ENCODE data around the gene BCOR.

BCOR gene

DNA sequence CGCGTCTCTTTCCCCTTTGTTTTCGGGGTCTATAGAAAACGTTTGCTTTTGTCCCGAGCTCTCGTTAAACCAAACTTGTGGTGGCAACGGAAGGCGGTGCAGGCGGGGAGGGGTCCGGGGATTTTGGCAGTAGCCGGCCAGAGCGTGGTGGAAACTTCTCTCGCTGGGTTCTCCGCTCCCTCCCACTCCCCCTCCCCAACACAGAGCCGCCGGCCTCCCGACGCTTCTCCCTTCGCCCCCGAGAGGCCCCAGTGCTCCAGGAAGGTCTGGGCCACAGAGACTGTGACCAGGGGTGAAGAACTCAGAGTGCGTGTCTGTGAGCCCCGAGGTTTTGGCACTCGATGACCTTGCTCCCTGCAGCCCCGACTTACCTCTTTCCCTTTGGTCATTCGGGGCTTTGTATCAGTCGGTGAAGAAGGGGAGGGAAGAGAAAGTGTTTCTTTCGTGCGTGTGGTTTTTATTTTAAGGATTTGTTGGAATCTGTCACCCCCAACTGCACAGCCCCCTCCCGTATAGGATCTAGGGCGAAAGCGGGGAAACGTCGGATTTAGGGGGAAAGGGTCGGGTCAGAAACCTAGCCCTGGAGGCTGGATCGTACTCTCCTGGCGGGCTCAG is 9.0 kb upstream of the BCOR start:
- peak overlapping the region; percentile 42 for H3K9ac ChIP-seq (ENCODE audit: low read depth, low read length)
- H3K36me3 ChIP-seq (ENCODE audit: insufficient read depth, low read length) = no peaks in the 10 kb centered on the region
- no peaks in the 10 kb centered on the region for H3K9me3 ChIP-seq (ENCODE audit: control insufficient read depth, insufficient read depth, low read length)
- 0 out of 2 replicates have a peak, but pooled peaks cover 2% of the 10 kb centered on the region for H3K4me1 ChIP-seq (ENCODE audit: insufficient read depth, low read length)

DNA sequence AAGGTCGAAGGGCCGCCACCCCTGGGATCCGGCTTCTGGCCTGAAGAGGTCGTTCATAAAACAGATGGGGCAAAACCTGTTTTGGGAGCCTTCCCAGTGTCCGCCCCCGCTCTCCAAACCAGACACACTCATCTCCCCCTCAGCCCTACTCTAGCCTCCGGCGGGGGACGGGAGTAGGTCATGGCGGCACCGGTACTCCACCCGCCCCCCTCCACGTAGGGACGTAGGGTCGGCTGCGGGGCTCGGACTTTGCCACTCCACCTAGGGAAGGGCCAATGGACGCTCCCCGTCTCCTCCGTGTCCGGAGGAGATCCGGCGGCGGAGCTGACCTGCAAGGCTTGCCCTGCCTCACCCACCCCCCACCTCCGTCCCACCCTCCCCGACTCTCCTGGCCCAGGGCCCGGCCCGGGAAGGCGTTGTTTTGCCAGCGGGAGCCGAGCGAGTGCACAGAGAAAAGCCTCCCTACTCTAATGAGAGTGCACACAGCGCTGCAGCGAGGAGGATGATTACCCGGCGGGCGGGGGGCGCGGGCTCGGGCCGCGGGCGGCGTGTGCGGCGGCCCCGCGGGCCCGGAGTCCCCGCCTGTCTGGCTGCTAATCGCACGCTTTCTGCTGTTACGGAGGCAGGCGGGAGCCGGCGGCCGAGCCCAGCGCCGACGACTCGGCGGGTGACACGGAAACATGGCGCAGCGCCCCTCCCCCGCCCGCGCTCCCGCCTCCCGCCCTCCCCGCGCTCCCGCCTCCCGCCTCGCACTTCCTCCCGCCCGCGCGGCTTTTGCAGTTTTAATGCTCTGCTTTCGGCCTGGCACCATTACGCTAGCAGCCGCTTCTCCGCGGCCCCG is 8.3 kb upstream of the BCOR start:
- H3K36me3 ChIP-seq (ENCODE audit: insufficient read depth, low read length) = no peaks in the 10 kb centered on the region
- peak overlapping the region; percentile 52; the same call in 1 of the 2 replicates for H3K9ac ChIP-seq (ENCODE audit: low read depth, low read length)
- no peaks in the 10 kb centered on the region for H3K9me3 ChIP-seq (ENCODE audit: control insufficient read depth, insufficient read depth, low read length)
- H3K4me1 ChIP-seq (ENCODE audit: insufficient read depth, low read length) = peaks cover 7% of the 10 kb centered on the region; the same call in 1 of the 2 replicates

DNA sequence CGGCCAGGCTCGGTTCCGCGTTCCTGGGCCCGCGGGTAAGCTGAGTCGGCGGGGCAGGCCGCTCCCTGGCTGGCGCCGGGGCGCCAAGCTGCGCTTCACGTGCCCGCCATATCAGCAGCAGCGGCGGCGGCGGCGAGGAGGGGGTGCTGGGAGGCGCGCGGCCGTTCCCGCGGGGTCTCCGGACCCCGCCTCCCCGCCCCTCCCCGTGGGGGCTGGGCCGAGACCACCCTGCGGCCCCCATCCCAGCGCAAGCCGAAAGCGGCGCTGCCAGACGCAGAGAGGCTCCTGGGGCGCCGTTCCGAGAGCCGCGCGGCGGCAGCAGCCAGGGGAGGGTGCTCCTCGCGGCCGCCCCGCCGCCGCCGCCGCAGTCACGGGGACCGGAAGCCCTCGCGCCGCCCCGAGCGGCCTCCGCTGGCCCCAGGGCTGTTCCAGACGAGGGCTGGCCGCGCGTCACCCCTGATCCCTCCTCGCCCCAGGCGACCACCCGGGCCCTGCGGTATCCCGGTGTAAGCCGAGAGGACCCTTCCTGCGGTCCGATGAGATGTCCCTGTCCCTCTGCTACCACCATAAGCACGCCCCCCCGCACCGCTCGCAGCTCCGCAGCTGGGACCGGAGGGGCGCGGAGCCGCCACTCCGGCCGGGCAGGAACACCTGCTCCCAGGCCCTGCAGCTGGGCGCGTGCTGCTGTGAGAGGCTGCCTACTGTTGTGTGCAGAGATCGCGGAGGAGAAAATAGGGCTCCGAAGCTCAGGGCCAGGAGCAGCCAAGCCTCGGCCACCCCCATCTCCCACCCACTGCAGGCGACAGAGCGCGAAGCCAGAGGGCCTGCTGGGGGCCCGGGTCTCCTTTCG is 7.5 kb upstream of the BCOR start:
- H3K36me3 ChIP-seq (ENCODE audit: insufficient read depth, low read length) = no peaks in the 10 kb centered on the region
- H3K4me1 ChIP-seq (ENCODE audit: insufficient read depth, low read length) = peaks cover 7% of the 10 kb centered on the region; the same call in 1 of the 2 replicates
- peak overlapping the region; percentile 52; the same call in 1 of the 2 replicates for H3K9ac ChIP-seq (ENCODE audit: low read depth, low read length)
- no peaks in the 10 kb centered on the region for H3K9me3 ChIP-seq (ENCODE audit: control insufficient read depth, insufficient read depth, low read length)

DNA sequence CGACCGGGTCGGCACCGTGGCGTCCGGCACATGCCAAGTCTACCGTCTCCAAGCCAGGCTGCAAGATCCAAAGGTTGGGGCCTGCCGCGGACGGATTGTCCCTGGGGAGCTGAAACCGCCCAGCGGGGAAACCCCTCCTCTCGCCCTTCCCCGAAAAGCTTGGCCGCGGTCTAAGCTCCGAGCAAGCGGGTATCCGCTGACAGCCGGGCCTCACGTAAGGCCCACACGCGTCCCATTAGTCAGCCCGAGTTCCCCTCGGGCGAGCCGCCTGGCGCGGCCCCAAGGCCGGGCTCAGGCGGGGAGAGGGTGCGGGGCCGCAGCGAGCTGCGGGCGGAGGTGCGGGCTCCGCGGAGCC is 6.8 kb upstream of the BCOR start:
- peaks cover 7% of the 10 kb centered on the region; the same call in 1 of the 2 replicates for H3K4me1 ChIP-seq (ENCODE audit: insufficient read depth, low read length)
- H3K36me3 ChIP-seq (ENCODE audit: insufficient read depth, low read length) = no peaks in the 10 kb centered on the region
- peak overlapping the region; percentile 52; the same call in 1 of the 2 replicates for H3K9ac ChIP-seq (ENCODE audit: low read depth, low read length)
- no peaks in the 10 kb centered on the region for H3K9me3 ChIP-seq (ENCODE audit: control insufficient read depth, insufficient read depth, low read length)

DNA sequence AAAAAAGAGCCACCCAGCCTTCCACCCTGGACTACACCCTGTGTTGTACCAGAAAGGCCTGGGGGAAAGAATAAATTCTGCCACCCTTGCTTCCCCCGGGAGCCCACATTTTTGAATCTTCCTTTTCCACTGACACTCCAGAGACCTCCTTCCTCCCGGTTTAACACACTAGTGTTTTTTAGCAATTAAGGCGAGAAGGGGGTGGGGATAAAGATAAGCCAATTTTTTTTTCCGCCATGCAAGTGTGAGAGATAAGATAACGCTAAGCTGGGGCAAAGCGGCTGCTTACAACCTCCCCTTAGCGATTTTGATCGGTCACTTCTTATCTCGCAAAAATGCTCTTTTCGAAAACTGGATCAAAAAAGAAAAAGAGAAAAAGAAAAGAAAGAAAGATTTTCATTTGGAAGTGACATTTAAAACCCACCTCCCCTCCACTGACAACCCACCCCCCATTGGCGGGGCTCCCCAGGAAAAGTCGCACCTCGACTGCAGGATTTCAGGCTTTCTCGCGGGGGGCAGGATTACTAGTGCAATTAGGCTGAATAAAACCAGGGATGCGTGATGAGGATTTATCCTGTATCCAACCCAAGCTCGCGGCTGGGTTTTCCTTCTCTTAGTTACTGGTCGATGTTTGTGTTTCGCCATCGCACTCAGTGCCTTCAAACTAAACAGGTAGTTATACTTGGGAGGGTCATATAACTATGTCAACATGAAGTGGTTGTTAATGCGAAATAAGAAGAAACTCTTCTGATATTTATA is 6.0 kb upstream of the BCOR start:
- peaks cover 7% of the 10 kb centered on the region; the same call in 1 of the 2 replicates for H3K4me1 ChIP-seq (ENCODE audit: insufficient read depth, low read length)
- H3K9ac ChIP-seq (ENCODE audit: low read depth, low read length) = peak overlapping the region; percentile 20; the same call in 1 of the 2 replicates
- no peaks in the 10 kb centered on the region for H3K36me3 ChIP-seq (ENCODE audit: insufficient read depth, low read length)
- no peaks in the 10 kb centered on the region for H3K9me3 ChIP-seq (ENCODE audit: control insufficient read depth, insufficient read depth, low read length)

DNA sequence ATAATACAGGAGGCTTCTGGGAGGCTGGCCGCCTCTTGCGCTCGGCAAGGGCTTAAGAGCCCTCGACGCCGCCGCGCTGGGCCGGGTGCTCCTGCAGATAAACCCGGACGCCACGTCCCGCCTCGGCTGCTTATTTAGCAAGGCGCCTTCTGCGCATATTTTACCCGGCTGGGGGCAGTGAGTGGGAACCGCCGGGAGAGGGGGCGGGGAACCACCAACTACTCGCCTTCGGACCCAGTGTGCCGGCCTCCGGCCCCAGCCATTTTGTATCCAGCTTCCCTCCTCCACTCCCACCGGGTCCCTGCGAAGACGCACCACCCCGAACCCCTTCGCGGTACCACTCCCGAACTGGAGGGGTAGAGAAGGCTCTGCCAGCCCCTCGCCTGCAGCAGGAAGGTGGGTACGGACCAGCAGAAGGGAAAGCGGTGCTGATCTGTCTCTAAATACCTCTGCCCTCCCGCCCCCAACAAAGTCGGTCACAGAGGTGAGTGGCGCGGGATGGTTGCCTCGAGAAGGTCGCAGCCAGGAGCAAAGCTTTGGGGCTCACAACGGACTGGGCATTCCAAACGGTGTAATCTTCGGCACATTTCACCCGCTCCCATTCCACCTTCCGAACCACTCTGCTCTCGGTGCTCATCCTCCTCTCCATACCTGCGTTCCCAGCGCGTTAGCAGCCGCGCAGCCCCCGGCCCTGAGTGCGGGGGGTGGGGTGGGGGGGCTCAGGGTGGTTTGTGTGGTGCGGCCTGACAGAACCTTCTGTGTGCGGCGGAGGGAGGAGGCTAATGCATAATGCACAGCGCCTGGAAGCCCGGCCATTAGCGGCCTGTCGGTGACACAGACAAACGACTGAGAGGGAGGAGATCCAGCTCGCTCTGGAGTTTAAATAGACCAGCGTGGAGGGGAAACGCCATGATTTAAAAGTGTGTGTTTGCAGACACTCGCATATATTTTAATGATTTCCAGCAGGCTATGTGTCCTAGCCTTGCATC is 4.9 kb upstream of the BCOR start:
- no peaks in the 10 kb centered on the region for H3K9me3 ChIP-seq (ENCODE audit: control insufficient read depth, insufficient read depth, low read length)
- peak overlapping the region; percentile 2; the same call in 1 of the 2 replicates for H3K9ac ChIP-seq (ENCODE audit: low read depth, low read length)
- no peaks in the 10 kb centered on the region for H3K36me3 ChIP-seq (ENCODE audit: insufficient read depth, low read length)
- H3K4me1 ChIP-seq (ENCODE audit: insufficient read depth, low read length) = peaks cover 7% of the 10 kb centered on the region; the same call in 1 of the 2 replicates

DNA sequence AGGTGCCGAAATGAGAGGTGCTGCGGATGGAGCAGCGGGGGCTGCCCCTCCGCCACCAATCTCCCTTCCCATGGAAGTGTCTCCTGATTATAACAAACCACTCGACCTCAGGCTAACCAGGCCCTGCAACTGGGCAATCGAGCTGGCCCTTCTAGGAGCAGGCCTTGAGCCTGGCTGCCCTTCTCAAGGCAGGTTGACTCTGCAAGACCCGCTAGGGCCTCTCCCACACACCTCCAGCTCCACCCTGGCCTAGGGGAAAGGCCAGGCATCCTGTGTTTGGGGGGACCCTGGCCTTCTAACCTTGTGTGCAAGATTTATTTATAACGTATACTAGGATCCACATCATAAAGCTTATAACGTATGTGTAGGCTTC is 3.7 kb upstream of the BCOR start:
- Histone ChIP-seq H3K9ac (ENCODE audit: low read depth, low read length) (peak overlapping the region; percentile 9), H3K4me1 (ENCODE audit: insufficient read depth, low read length) (peaks cover 7% of the 10 kb centered on the region; the same call in 1 of the 2 replicates), H3K9me3 (ENCODE audit: control insufficient read depth, insufficient read depth, low read length) (no peaks in the 10 kb centered on the region), H3K36me3 (ENCODE audit: insufficient read depth, low read length) (no peaks in the 10 kb centered on the region)

DNA sequence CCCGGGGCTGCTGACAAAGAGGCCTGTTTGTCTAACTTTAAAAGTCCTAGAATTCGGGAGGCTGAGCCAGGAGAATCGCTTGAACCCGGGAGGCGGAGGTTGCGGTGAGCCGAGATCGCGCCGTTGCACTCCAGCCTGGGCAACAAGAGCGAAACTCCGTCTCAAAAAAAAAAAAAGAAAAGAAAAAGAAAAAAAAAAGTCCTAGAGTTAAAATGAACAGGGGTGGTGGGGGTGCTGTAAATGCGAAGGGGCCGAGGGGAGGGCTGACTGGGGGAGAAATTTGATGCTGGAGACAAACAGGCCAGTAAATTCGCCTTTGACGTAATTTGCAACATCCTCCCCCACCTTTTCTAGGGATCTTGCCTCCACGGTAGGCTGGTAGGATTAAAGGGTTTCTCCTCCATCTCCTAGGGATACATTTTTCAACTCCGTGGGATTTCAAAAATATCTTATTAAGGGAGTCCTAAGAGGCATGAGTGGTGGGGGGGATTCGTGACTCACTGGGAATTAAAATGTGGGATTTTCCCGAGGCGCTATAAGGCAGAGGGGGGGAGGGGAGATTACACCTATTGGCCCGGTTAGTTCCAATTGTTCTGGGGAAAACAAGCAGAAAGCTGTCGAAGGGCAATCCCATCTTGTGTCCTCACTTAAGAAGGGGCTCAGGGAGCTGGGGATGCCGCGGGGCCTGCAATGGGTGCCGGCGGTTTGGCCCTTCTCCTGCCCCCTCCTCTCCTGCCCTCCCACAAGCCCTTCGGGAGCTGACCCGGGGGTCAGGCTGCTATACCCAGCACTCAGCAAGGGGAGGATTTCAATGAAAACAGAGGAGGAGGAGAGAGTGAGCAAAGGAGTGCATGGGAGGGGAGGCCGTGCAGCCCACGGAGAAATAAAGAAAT is 3.0 kb upstream of the BCOR start:
- Histone ChIP-seq H3K36me3 (ENCODE audit: insufficient read depth, low read length) (no peaks in the 10 kb centered on the region), H3K9ac (ENCODE audit: low read depth, low read length) (peak overlapping the region; percentile 18), H3K9me3 (ENCODE audit: control insufficient read depth, insufficient read depth, low read length) (no peaks in the 10 kb centered on the region), H3K4me1 (ENCODE audit: insufficient read depth, low read length) (peaks cover 7% of the 10 kb centered on the region; the same call in 1 of the 2 replicates)

DNA sequence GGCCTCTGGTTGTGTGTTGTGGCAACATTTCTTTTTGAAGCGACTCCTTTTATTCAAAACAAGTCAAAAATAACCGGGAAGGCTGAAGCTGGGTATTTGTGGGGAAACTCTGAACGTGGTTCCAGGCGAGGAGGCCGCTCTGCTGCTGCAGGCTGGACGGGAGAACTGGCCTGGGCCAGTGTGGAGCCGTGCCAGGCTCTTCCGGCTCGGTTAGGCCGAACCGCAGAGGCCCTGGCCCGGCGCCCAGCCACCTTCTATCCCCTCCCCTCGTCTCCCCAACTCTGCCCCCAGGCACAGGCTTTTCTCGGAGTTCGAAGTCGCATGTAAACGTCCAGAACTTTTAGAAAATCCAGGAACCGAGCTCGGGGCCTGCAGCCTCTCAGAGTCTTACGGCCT is 2.4 kb upstream of the BCOR start:
- Histone ChIP-seq H3K4me1 (ENCODE audit: insufficient read depth, low read length) (peaks cover 7% of the 10 kb centered on the region; the same call in 1 of the 2 replicates), H3K36me3 (ENCODE audit: insufficient read depth, low read length) (no peaks in the 10 kb centered on the region), H3K9me3 (ENCODE audit: control insufficient read depth, insufficient read depth, low read length) (no peaks in the 10 kb centered on the region), H3K9ac (ENCODE audit: low read depth, low read length) (0 out of 2 replicates have a peak overlapping the region, but pooled peaks have one; percentile 11)

DNA sequence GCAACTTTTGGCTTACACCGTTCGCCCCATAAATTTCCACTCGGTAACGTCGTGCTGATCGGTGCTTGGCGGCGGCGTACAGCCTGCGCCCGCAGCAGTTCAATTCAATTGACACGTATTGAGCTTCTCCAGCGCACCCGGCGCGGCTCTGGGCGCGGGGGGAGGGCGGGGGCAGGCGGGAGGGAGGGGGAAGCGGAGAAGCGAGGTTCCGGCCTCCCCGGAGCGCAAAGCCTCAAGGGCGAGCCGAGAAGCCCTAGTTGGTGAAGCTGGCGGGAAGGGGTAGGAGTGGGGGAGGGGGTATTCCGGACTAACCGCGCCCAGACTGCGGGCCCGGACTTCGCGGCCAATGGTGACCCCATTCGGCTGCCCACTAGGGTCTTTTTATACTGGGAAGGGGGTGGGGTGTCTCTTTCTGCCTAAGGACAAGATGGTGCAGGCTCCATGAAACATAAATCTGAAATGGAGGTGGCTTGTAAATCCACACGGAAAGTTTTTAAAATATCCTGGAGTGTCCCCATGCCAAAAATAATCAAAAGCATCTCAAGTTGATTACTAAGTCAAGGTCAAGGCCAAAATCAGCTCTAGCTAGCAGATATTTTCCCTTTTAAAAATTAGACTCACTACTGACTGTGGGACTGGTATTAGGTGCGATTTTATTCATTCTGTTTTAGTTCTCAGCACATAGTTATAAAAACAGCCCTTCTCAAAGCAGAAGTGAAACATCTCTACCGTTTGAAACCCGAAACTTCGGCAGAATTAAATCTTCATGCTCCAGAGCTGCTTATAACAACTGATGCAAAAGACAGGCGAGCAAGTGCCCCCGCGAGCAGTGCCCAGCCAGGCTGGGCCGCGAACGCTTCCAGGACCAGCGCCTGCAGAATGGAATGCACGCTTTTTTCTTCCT is 1.5 kb upstream of the BCOR start:
- Histone ChIP-seq H3K9ac (ENCODE audit: low read depth, low read length) (peak overlapping the region; percentile 33; the same call in 1 of the 2 replicates), H3K4me1 (ENCODE audit: insufficient read depth, low read length) (peaks cover 7% of the 10 kb centered on the region; the same call in 1 of the 2 replicates), H3K9me3 (ENCODE audit: control insufficient read depth, insufficient read depth, low read length) (no peaks in the 10 kb centered on the region), H3K36me3 (ENCODE audit: insufficient read depth, low read length) (no peaks in the 10 kb centered on the region)

DNA sequence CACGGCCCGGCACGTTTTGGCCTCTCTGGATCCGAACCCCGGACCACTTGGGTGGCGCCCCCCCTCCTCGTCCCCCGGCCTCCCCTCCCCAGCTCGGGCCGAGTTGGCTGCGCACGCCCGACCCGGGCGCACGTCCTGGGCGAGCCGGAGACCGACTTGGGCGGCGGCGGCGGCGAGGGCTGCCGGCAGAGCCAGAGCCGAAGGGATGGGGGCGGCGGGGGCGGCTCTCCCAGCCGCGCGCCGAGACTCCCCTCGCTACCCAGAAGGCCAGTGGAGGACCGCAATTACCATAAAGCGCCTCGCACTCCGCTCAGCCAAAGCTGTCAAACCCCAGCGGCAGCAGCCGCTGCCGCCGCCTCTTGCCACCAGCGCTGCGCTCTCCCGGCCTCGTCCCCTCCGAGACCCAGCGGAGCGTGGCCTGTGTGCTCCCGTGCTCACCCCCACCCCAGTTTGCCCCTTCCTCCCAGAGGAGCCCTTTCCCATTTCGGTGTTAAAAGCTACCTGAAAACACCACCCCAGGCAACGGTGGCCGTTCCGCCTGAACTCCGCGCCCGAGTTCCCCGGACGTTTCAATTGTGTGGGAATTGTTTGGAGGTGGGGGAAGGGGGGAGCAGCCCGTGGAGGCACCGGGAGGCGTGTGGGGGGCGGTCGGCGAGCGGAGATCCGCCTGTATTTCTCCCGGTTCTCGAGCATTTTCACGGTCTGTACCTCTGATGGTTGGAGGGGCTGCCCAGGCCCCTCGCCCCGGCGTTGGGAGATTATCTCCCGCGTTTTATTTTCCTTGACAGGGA is 701 bp upstream of the BCOR start:
- Histone ChIP-seq H3K9me3 (ENCODE audit: control insufficient read depth, insufficient read depth, low read length) (no peaks in the 10 kb centered on the region), H3K9ac (ENCODE audit: low read depth, low read length) (peak overlapping the region; percentile 35; the same call in 1 of the 2 replicates), H3K4me1 (ENCODE audit: insufficient read depth, low read length) (peaks cover 12% of the 10 kb centered on the region), H3K36me3 (ENCODE audit: insufficient read depth, low read length) (no peaks in the 10 kb centered on the region)

All from ES-I3 (cell line).